GM19099 (cell line): ENCODE measurements around the gene TCF3.

Experiments
- POLR2A ChIP-seq: IDR thresholded peaks from 3 replicates; pipeline ENCODE4 v1.6.1; 2011; ENCODE audit warnings: low read depth; ENCODE audit not compliant: insufficient read length; ENCODE audit errors: extremely low read depth

TCF3 gene

DNA sequence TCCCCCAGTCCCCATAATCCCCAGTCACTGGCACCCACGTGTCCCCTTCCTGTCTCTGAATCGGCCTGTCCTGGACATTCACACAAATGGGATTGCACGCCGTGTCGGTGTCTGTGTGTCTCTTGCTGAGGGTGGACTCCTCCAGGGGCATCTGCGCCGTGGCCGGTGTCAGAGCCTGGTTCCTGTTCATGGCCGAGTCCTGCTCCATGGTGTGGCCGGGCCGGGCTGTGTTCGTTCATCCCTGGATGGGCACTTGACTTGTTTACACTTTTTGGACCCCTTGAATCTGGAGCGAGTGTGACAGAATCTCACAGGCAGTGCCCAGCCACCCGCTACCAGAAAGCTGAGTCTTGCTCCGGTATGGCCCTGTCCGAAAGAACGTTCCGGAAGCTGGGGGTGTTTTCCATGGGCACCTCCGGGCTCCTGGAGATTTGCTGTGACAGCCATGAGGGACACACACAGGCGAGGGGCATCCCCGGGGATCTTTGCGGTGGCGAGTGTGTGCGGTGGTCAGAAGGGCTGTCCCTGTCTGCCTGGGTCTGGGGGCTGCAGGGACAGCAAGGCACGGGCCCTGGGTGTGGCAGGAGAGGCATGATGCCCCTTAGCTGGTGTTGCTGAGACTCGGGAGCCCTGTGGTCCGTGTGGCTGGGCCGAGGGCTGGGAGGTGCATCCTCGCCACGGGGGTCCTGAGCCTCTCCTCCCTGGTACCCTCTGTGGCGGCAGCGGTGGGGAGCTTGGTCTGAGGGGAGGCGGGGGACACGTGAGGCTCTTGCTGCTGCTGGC is 77.9 kb downstream of the TCF3 start:
- TF ChIP-seq POLR2A: no peak

DNA sequence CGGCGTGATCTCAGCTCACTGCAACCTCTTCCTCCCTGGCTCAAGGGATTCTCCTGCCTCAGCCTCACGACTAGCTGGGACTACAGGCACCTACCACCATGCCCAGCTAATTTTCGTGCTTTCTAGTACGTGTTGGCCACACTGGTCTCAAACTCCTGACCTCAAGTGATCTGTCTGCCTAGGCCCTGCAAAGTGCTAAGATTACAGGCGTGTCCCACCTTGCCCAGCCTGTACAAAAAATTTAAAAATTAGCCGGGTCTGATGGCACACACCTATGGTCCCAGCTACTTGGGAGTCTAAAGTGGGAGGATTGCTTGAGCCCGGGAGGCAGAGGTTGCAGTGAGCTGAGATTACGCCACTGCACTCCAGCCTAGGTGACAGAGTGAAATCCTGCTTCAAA is 79.6 kb downstream of the TCF3 start:
- TF ChIP-seq POLR2A: no peak

DNA sequence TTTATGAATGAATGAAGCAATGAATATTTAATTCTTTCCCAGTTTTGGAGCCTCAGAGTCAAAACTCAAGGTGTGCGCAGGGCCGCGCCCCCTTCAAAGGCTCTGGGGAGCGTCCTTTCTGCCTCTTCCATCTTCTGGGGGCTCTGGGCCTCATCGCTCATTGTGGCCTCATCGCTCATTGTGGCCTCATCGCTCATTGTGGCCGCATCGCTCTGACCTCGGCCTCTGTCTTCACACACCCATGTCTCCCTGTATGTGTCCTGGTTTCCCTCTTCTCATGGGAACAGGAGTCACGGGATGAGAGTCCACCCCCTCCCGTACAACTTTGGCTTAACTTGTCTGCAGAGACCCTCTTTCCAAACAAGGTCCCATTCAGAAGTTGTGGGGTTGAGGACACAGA is 81.1 kb downstream of the TCF3 start:
- TF ChIP-seq POLR2A: no peak

DNA sequence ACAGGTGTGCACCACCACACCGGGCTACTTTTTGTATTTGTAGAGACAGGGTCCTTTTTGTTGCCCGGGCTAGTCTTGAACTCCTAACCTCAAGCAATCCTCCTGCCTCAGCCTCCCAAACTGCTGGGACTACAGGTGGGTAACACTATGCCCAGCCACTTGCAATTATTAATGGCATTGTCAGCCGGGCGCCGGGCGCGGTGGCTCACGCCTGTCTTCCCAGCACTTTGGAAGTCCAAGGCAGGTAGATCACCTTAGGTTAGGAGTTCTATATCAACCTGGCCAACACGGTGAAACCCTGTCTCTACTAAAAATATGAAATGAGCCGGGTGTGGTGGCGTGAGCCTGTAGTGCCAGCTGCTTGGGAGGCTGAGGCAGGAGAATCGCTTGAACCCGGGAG is 81.6 kb downstream of the TCF3 start:
- TF ChIP-seq POLR2A: no peak

DNA sequence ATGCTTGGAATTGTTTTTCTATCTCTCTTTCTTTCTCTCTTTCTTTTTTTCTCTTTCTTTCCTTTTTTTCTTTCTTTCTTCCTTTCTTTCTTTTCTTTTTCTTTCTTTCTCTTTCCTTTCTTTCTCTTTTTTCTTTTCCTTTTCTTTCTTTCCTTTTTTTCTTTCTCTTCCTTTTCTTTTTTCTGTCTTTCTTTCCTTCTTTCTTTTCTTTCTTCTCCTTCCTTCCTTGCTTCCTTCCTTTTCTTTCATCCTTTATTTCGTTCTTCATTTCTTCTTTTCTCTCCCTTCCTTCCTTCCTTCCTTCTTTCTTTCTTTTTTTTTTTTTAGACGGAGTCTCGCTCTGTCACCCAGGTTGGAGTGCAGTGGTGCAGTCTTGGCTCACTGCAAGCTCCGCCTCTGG is 82.4 kb downstream of the TCF3 start:
- no peak for TF ChIP-seq POLR2A

DNA sequence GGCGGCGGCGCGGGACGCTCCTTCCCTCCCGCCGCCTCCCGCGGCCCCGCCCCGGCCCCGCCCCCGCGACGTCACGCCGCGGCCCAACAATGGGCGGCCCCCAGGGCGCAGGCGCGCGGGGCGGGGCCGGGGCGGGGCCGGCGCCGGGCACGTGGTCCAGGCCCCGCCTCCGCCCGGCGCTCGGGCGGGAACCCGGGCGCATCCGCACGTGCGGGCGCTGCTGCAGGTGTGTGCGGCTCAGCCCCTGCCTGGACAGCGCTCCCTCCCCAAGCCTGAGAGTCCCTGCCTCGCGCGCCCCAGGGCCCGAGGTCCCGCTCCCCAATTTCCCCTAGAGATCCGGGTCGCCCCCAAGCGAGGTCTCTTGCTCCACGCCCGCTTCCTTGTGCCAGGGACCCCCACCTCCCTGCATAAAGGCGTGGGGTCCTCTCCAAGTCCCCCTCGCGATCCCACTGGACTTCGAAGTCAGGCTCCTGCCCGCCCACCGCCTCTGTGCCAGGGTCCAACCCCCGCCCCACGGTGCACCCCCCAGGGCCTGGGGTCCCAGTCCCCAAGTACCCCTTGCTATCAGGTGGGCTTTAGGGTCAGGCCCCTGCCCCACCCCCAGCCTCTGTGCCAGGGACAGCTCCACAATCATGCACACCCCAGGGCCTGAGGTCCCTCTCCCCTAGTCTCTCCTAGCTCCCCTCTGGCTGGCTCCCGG is 83.9 kb downstream of the TCF3 start, which contains the start of gene MEX3D:
TSS of gene MEX3D (minus strand) at position 6 of the 700 bp plus-strand sequence. CDS start 267 bp downstream, outside the sequence.
- TF ChIP-seq POLR2A: no peak

DNA sequence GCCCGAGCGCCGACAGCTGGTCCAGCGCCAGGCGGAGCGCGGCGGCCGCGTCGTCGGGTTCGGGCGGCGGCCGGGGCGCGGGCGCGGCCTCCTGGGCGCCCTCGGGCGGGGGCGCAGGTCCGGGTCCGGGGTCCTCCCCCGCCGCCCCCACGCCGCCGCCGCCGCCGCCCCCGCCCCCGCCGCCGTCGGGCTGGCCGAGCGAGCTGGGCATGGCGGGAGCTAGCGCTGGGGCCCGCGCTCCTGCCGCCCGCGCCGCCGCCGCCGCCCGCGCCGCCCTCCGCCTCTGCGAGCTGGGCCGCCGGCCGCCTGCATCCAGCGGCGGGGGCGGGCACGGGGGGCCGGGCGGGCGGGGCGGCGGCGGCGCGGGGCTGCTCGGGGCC is 84.6 kb downstream of the TCF3 start:
- TF ChIP-seq POLR2A: no peak

DNA sequence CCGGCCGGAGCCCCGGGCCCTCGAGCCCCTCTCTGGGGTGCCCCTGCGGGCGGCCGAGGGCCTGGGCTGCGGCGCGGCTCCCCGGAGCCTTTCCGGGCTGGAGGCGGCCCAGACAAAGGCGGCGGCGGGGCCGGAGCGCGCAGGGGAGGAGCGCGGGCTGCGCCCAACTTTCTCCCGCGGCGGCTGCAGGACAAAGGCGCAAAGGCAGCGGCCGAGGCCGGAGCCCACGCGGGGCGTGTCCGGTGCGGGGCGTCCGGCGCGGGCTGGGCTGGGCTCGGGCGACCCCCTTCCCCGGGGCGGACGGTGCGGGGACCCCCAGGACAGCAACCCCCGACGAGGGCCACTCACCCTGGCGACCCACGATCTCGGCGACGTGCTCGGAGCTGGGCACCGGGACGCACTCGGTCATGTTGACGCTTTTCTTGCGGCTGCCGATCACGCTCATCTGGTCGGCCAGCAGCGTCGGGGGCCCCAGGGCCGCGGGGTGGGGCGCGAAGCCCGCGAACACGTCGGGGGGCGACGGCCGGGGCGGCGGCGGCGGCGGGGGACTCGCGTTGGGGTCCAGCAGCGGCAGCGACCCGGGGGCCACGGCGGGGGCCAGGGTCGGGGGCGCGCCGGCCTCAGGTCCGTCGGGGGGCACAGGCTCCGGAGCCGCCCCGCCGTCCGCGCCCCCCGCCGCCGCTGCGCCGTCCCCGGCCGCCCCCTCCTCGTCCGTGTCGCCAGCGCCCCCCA is 85.1 kb downstream of the TCF3 start:
- no peak for TF ChIP-seq POLR2A

DNA sequence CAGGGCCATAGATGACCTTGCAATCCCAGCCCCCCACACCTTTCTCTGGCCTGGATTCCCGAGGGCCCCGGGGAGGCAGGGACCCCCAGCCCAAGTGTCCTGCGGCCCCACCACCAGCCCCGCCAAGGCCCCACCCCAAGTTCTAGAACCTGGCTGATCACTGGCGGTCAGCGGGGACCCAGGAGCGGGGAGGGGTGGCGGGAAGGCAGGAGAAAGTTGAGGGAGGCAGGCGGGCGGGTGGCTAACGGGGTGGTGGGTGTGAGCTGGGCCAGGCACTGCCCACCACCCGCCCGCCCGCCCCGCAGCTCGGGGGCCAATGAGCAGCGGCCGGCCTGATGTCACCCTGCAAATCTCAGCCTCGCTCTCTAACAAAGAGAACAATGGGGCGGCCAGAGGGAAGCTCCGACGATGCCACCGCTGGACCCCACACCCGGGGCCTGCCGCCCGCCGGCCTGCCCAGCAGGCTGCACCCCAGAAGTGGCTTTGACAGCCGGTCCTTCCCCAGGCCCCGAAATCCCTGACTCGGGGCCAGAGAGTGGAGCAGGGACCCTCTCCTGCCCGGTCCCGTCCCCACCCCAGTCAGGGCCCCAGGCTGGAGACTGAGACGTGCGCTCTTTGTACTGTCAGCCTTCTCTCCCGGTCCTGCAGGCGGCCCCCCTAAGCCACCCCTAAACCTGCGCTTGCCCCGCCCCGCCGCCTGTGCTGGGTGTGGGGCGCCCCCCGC is 85.9 kb downstream of the TCF3 start:
- no peak for TF ChIP-seq POLR2A

DNA sequence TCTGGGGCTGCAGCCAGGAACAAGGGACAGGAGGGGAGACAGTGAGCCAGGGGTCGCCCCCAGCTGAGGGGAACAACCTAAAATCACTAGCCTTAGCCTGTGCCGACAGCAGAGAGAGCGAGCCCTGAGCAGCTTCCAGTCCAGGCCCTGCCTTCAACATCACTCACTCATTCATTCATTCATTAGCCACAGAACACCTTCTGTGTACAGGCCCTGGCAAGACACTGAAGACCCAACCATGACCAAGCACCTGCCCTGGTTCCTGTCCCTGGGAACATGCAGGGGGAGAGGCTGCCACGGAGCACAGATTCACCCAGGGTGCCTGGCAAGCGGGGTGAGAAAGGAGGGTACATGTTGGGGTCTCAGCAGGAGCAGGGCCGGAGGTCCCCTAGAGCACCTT is 89.2 kb downstream of the TCF3 start:
- no peak for TF ChIP-seq POLR2A

DNA sequence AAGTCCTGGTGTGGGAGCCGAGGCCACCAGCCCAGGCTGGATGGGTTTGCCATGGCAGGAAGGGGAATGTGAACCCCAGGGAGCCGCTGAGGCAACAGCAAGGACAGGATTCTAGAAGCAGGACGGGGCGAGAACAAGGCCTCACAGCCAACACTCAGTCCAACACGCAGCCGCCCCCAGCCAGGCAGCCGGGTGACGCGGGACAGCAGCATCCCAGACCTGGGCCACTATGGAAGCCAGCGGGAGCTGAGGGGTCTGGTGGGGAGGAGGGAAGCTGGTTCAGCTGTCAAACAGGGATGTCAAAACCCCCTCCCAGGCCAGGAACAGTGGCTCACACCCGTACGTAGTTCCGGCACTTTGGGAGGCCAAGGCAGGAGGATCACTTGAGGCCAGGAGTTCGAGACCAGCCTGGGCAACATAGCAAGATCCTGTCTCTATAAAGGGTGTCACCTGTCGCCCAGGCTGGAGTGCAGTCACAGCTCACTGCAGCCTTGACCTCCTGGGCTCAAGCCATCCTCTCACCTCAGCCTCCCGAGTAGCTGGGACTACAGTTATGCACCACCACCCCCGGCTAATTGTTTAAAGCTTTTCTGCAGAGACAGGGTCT is 91.1 kb downstream of the TCF3 start:
- TF ChIP-seq POLR2A: no peak

DNA sequence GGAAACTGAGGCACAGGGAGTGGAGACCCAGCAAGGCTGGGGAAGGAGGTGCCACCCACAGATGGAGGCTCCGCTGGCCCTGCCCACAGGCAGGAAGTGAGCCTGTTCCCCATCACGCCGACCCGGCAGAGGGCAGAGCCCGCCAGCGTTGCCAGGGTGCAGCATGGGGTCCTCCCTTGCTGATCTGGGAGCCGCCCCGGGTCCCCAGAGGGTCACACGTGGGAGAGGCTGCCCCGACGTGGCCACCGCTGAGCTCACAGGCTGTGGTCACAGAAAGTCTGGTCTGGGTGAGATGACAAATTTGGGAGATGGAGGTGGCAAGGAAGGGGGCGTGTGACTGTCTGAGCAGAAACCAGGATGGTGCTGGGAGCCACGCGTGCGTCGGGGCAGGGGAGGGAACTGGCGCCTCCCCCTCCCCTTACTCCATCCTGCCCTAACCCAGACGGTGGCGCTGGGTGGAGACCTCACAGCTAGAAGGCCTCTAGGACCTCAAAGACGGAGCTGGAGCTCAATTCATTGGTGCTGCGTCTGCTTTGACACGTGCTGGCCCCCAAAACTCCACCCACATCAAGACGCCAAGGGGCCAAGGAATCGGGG is 92.0 kb downstream of the TCF3 start:
- no peak for TF ChIP-seq POLR2A
